Vagina (tissue), 2 donors: Measurements from ENCODE around the gene EDAR. TPM values are rescaled to one million over a fixed set of nuclear protein-coding genes. Genes with fewer than 3 reads are reported as not detected.

Experiments used
- DNase-seq, 2 donors: peaks; one replicate each; pipeline ENCODE4 v3.0.0-alpha.2; 2017; ENCODE audit errors: extremely low spot score in 2 of 2
- H3K27ac ChIP-seq: fragments of 200-600 bp; sonication (generic); one replicate; pipeline ENCODE4 v1.5.1; 2019
- H3K27me3 ChIP-seq: fragments of 200-600 bp; sonication (generic); one replicate; pipeline ENCODE4 v1.5.1; 2019
- H3K36me3 ChIP-seq, 2 donors: fragments of 200-600 bp; sonication (generic); one replicate each; pipeline ENCODE4 v1.5.1; 2017 to 2019
- H3K4me1 ChIP-seq: fragments of 200-600 bp; sonication (generic); one replicate; pipeline ENCODE4 v1.5.1; 2019
- H3K4me3 ChIP-seq, 2 donors: fragments of 200-600 bp; sonication (generic); 1 replicate in 1 of 2; 2 replicates in 1 of 2; pipeline ENCODE4 v1.5.1; 2016 to 2019
- H3K9me3 ChIP-seq: fragments of 200-600 bp; sonication (generic); one replicate; pipeline ENCODE4 v1.5.1; 2019
- POLR2A ChIP-seq, 2 donors: fragments of 450-650 bp; IDR thresholded peaks; one replicate each; pipeline ENCODE4 v1.6.1; 2017; ENCODE audit warnings: antibody characterized with exemption in 2 of 2, mild to moderate bottlenecking in 2 of 2, moderate library complexity in 2 of 2
- POLR2AphosphoS5 ChIP-seq, 2 donors: sonication (generic); formaldehyde crosslinking; IDR thresholded peaks; one replicate each; pipeline ENCODE4 v1.9.0; 2017; ENCODE audit warnings: antibody characterized with exemption in 2 of 2, mild to moderate bottlenecking in 2 of 2, low read depth in 1 of 2; ENCODE audit not compliant: insufficient read depth in 1 of 2
- intact Hi-C: fragments of 100-400 bp; cut with DNase I; formaldehyde crosslinking; loops from one replicate; pipeline ENCODE4 v1.15.1; 2023
- total RNA-seq: library from RNA; depleted of rRNA; stranded (reverse); fragments of >200 nt; gene quantifications from one replicate; pipeline ENCODE4 v1.2.3, GENCODE V29; 2016
- TF ChIP-seq, protein P1 (sequence below), 3 experiments: fragments of 450-650 bp in 2 of 3; fragments of 200-600 bp in 1 of 3; sonication (generic) in 1 of 3; IDR thresholded peaks; one replicate each; pipeline ENCODE4 v1.5.1; 2017 to 2019; ENCODE audit warnings: antibody characterized with exemption in 3 of 3, mild to moderate bottlenecking in 2 of 3, moderate library complexity in 2 of 3

Gene EDAR
- total RNA-seq, 1 donor from 2014 or later: 0.74 TPM

DNA sequence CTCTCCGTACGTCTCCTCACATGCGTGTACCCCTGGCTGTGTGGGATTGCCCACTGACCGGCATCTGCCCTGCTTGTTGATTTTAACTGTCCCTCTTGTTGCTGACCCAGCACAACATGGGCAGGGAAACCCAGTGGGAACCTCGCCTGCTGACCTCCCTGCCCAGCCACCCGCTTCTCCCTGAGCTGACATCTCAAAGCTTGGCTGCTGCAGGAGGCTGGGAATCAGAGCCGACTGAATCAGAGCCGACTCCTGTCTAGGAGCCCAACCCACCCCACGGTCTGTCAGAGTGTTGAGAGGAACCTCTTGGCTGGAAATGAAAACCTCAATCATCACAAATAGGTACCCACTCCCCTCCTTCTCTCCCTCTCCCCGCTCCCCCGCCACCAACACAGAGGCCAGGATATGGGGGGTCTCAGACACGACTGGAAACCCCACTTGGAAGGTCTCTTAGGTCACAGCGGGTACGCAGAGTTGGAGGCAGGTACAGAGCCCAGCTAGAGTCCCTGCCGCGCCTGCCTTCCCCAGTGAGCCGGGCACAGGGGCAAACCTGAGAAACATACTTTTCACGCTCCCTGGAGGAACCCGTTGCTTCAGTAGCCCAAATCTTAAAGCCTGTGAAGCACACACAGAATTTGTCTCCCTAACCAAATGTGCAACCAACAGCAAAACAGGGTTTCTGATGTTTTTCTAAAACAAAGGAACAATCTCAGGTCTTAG, 784 bp downstream of the EDAR start:
- Histone ChIP-seq H3K27ac (no peak overlapping the region), H3K4me3 (peak overlapping the region in 1 of 2 donors; percentile 28), H3K36me3 (no peaks in the 10 kb centered on the region), H3K4me1 (no peaks in the 10 kb centered on the region), H3K27me3 (no peaks in the 10 kb centered on the region), H3K9me3 (no peaks in the 10 kb centered on the region)
- intact Hi-C loops: no loop called here
- TF ChIP-seq, protein P1, sequence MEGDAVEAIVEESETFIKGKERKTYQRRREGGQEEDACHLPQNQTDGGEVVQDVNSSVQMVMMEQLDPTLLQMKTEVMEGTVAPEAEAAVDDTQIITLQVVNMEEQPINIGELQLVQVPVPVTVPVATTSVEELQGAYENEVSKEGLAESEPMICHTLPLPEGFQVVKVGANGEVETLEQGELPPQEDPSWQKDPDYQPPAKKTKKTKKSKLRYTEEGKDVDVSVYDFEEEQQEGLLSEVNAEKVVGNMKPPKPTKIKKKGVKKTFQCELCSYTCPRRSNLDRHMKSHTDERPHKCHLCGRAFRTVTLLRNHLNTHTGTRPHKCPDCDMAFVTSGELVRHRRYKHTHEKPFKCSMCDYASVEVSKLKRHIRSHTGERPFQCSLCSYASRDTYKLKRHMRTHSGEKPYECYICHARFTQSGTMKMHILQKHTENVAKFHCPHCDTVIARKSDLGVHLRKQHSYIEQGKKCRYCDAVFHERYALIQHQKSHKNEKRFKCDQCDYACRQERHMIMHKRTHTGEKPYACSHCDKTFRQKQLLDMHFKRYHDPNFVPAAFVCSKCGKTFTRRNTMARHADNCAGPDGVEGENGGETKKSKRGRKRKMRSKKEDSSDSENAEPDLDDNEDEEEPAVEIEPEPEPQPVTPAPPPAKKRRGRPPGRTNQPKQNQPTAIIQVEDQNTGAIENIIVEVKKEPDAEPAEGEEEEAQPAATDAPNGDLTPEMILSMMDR (IDR thresholded peaks at IDR 0.05): no peak
- no peak for TF ChIP-seq POLR2A (IDR thresholded peaks at IDR 0.05)
- no peak for TF ChIP-seq POLR2AphosphoS5 (IDR thresholded peaks at IDR 0.05; ENCODE audit: insufficient read depth in 1 of 2, low read depth in 1 of 2)
- DNase-seq: no peak

DNA sequence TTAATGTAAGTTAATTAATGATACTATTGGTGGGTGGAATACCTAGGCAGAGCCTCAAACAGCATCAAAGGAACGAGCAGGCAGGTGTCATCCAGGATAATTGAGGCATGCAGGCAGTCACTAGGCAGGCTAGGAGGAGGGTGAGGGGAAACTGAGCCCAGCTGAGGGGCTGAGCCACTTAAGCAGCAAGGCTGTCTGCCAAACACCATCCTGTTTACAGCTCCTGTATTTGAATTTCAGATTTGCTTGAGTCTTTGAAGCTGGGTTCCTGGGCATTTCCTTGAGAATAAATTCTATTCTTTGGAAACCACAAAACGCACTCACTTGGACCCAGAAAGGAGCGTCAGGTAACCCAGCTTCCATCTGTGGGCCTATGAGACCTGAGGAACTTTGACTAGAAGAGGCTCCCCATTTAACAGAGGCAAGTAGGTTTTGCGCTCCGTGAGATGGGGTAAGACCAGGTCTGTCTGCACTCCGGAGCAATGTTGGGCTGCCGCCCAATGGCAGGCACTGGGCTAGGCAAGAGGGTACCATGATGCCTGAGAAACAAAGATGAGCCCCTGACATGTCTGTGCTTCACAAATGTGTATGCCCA, 2.0 kb downstream of the EDAR start:
- DNase-seq: no peak
- Histone ChIP-seq H3K4me3 (no peak overlapping the region), H3K9me3 (no peaks in the 10 kb centered on the region), H3K27me3 (no peaks in the 10 kb centered on the region), H3K4me1 (no peaks in the 10 kb centered on the region), H3K27ac (no peak overlapping the region), H3K36me3 (no peaks in the 10 kb centered on the region)
- intact Hi-C loops: no loop called here
- TF ChIP-seq, protein P1 (IDR thresholded peaks at IDR 0.05): no peak
- TF ChIP-seq POLR2A (IDR thresholded peaks at IDR 0.05): no peak
- TF ChIP-seq POLR2AphosphoS5 (IDR thresholded peaks at IDR 0.05; ENCODE audit: insufficient read depth in 1 of 2, low read depth in 1 of 2): no peak

DNA sequence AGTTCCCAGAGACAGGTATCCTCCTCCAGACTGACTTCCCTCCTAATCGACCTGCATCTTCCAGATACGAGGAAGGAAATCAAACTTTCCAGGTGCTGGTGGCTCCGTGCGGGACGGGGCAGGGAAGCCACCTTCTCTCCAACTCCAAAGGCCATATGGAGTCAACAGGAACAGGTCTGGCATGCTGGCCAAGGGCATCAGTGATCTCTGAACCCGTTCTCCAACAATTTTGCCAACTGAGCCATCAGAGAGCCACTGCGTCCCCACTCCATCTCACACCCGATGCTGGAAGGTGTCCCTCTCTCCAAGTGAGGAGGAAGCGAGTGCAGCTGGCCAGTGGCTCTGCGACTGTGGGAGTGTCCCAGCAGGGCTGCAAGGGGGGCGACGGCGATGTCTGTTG, 5.4 kb downstream of the EDAR start:
- no peak overlapping the region for H3K4me3 ChIP-seq
- H3K36me3 ChIP-seq: no peaks in the 10 kb centered on the region
- DNase-seq: no peak
- H3K27ac ChIP-seq: no peak overlapping the region
- intact Hi-C loops: no loop called here
- no peaks in the 10 kb centered on the region for H3K9me3 ChIP-seq
- no peaks in the 10 kb centered on the region for H3K4me1 ChIP-seq
- no peaks in the 10 kb centered on the region for H3K27me3 ChIP-seq
- TF ChIP-seq POLR2AphosphoS5 (IDR thresholded peaks at IDR 0.05; ENCODE audit: insufficient read depth in 1 of 2, low read depth in 1 of 2): no peak
- TF ChIP-seq POLR2A (IDR thresholded peaks at IDR 0.05): no peak

DNA sequence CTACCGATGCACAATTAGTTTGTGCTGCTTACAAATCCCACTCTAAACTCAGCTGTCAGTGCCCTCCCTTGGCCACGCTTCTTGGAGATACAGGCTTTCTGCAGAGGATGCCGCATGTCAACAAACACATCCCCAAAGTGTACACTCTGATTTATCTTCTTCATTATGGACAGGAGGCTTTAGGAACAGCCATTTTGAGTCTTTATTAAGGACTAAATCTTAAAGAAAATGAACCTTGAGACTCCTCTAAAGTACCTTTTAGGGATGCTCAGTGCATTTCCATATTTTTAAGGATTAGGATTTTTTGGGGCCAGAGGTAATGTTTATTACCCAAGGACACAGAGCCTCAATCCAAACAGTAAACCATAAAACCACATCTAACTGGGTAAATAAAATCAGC, 6.0 kb downstream of the EDAR start:
- TF ChIP-seq, protein P1 (IDR thresholded peaks at IDR 0.05): no peak
- TF ChIP-seq POLR2AphosphoS5 (IDR thresholded peaks at IDR 0.05; ENCODE audit: insufficient read depth in 1 of 2, low read depth in 1 of 2) (no peak), POLR2A (IDR thresholded peaks at IDR 0.05) (no peak)
- Histone ChIP-seq H3K27me3 (no peaks in the 10 kb centered on the region), H3K4me1 (no peaks in the 10 kb centered on the region), H3K27ac (no peak overlapping the region), H3K4me3 (no peak overlapping the region), H3K9me3 (no peaks in the 10 kb centered on the region), H3K36me3 (no peaks in the 10 kb centered on the region)
- no peak for DNase-seq
- intact Hi-C loops: no loop called here

DNA sequence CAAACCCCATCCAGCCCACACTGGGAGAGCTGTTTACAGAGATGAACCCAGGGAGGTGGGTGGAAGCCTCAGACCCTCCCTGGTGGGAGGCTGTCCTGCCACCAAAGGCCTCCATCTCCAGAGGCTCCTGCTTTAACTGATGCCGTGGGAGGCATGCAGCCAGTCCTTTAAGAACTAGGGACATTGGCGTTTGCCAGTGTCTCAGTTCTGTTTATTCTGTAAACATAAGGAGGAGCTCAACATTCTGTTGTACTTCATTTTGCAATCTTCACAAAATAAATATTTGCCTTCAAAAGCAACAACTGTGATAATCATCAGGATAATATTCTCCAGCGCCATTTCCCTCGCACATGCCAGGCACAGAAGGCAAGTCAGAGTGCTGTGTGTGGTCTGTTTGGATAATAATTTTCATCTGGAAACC, 6.8 kb downstream of the EDAR start:
- intact Hi-C loops: no loop called here
- Histone ChIP-seq H3K4me3 (no peak overlapping the region), H3K4me1 (no peaks in the 10 kb centered on the region)

More for the DNA sequence above, 6.8 kb downstream of the EDAR start:
- Histone ChIP-seq H3K27ac (no peak overlapping the region), H3K9me3 (no peaks in the 10 kb centered on the region), H3K36me3 (no peaks in the 10 kb centered on the region), H3K27me3 (no peaks in the 10 kb centered on the region)
- TF ChIP-seq POLR2AphosphoS5 (IDR thresholded peaks at IDR 0.05; ENCODE audit: insufficient read depth in 1 of 2, low read depth in 1 of 2) (no peak), POLR2A (IDR thresholded peaks at IDR 0.05) (no peak)
- TF ChIP-seq, protein P1 (IDR thresholded peaks at IDR 0.05): no peak
- DNase-seq: no peak
